HG03280 (cell line): Measurements from ENCODE around the gene PLEKHG2.
A peak's percentile ranks its signal among the peaks of the same experiment; 100 is the strongest.

ENCODE experiments used
- ATAC-seq: cut with Tn5 transposase; IDR thresholded peaks from one replicate; pipeline ENCODE4 v1.9.1; 2021; ENCODE audit warnings: mild to moderate bottlenecking, moderate library complexity; ENCODE audit not compliant: unreplicated experiment

The PLEKHG2 gene

DNA sequence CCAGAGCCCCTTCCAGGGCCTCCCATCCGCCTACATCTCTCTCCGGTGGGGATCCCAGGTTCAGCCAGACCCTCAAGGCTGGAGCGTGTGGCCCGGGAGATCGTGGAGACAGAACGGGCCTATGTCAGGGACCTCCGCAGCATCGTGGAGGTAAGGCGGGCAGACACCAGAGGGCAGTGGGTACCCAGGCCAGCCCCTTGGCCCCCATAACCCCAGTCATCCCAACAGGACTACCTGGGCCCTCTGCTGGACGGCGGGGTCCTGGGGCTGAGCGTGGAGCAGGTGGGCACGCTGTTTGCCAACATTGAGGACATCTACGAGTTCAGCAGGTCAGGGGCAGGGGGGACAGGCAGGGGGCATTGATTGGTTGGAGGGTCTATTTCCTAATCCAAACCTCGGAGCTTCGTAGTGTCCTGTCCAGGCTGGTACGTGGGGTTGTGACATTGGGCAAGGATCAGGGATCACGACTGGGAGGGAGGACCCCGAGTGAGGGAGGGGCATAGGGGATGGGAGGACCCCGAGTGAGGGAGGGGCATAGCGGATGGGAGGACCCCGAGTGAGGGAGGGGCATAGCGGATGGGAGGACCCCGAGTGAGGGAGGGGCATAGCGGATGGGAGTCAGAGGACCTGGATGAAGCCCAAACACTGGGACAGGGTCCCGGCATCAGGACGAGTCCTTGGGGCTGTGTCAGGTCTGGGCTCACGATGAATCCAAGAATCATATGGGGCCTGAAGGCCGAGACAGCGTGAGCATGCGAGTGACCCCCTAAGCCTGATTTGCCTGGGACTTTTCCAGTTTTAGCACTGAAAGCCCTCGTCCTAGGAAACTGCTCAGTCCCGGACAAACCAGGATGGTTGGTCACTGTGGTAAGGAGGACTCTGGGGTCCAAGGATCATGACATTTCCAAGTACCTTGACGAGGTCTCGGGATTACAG lies 2.9 kb downstream of the PLEKHG2 start:
- no peak for ATAC-seq

DNA sequence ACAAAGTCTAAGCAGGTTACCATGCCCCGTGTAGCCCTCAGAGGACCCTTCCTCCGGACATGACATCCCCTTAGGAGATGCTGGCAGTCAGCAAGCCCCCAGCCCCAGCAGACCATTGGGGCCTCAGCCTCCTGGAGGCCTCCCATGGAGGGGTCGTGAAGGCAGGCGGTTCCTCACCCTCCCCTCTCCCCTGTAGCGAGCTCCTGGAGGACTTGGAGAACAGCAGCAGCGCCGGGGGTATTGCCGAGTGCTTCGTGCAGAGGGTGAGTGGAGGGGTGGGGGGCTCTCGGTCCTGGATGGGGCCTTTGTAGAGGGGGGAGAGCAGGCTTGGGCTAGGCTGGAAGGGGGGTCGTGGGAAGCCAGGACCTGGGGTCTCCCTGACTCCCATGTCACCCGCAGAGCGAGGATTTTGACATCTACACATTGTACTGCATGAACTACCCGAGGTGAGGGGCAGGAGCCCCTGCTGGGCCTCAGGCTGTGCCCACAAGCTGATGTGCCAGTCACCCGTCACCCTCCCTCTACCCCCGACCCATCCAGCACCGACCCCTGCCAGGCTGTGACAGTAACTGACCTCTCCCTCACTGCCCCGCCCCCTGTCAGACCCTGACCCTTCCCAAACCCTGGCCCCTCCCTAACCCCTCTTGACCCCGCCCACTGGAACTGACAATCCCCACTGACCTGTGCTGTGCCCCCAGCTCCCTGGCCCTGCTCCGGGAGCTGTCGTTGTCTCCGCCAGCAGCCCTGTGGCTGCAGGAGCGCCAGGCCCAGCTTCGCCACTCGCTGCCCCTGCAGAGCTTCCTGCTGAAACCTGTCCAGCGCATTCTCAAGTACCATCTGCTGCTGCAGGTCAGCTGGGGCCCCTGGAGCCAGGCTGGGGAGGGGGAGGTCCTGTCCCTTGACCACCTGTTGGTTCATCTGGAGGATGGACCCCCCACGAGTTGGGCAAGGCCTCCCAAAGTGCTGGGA lies 4.0 kb downstream of the PLEKHG2 start:
- ATAC-seq = no peak

- no peak for ATAC-seq
Observed at GRCh38 chr19:39417463-39418181, 5.2 kb downstream of the PLEKHG2 start.

DNA sequence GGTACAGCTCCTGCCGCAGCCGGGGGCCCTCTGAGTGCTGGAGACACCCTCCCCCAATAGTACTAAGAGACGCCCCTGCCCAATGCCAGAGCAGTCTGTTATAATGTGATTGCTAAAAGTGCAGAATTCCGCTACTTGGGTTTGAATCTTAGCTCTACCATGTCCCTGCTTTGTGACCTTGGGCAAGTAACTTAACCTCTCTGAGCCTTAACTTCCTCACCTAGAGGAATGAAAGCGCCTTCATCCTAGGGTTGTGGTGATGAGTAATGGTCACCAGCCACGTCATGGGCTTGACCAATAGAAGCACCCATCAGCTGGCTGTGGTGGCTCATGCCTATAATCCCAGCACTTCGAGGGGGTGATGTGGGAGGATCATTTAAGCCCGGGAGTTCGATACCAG lies 6.5 kb downstream of the PLEKHG2 start:
- no peak for ATAC-seq

- no peak for ATAC-seq
Observed at GRCh38 chr19:39420769-39421168, 8.3 kb downstream of the PLEKHG2 start.

DNA sequence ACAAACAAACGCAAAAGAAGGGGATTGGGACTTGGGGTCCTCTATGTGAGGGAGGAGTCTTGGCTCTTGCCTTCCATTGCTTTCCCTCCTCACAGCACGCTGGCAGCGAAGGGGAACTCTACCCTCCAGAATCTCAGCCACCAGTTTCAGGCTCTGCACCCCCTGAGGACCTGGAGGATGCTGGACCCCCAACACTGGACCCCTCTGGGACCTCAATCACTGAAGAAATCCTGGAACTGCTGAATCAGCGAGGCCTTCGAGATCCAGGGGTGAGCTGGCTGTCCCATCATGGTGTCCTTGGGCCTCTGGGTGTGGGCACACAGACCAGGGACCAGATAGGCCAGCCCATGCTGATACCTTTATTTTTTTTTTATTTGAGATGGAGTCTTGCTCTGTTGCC lies 9.6 kb downstream of the PLEKHG2 start:
- no peak for ATAC-seq

GRCh38 chr19:39423258-39424086 lies 11.0 kb downstream of the PLEKHG2 start:
- ATAC-seq = no peak

- no peak for ATAC-seq
Observed at GRCh38 chr19:39424934-39425333, 12.5 kb downstream of the PLEKHG2 start.

DNA sequence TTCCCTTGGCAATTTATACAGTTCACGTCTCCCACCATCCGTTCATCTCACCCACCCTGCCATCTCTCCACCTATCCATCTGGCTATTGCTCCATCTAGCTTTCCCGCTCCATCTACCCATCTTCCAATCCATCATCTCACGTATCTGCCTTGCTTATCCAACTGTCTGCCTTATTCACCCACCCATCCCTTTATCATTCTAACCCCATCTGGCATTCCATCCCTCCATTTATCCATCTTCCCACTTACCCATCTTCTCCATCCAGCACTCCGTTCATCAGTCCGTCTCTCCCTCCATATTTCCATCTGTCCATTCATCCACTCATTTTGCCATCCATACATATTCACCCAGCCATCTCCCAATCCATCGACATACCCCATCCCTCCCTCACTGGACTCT lies 13.3 kb downstream of the PLEKHG2 start:
- ATAC-seq = no peak

GRCh38 chr19:39426170-39426569 lies 13.7 kb downstream of the PLEKHG2 start:
- ATAC-seq = no peak

DNA sequence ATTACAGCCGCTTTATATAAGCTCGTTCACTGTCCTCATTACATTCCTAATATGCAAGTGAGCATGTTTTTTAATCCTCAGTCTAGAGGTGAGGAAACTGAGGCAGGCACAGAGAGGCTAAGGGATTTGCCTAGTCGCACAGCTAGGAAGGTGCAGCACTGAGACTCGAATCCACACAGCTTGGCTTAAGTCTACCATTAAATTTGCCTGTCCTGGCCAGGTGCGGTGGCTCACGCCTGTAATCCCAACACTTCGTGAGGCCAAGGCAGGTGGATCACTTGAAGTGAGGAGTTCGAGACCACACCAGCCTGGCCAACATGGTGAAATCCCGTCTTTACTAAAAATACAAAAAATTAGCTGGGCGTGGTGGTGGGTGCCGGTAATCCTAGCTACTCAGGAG lies 15.2 kb downstream of the PLEKHG2 start:
- ATAC-seq = no peak

GRCh38 chr19:39428283-39429112 lies 16.0 kb downstream of the PLEKHG2 start:
- no peak for ATAC-seq

DNA sequence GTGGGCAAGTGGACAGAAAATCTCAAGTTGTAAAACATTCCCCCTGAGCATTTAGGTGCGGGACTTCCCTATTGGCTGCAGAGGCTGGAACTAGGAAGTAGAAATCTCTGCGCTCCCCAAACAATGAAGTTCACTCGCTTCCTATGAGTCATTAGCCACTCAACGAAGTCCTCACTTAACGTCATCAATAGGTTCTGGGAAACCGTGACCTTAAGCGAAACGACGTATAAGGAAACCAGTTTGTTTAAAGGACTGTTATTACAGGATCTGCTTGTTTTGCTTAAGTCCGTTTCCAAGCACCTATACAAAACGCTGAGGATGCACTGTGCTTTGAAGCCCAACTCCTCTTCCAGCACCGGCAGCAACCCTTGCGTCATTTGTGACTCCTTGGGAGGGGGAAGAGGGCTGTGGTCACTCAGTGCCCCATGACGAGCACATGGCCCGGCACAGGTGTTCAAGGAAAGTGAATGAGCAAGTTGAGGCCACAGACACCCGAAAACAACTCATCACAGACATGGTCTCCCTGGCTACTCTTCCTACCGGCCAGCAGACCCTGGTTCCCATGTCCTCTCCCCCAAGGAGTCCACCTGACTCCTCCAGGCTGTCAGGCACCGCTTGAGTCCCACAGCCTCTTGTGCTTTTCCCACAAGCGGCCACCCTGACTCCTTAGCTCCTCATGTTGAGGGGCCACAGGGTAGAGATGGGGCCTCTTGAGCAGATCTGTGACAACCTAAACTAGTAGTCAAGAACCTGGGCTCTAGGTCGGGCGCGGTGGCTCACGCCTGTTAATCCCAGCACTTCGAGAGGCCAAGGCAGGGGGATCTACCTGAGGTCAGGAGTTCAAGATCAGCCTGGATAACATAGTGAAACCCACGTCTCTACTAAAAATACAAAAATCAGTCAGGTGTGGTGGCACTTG lies 18.5 kb downstream of the PLEKHG2 start:
- ATAC-seq = peak; percentile 47

DNA sequence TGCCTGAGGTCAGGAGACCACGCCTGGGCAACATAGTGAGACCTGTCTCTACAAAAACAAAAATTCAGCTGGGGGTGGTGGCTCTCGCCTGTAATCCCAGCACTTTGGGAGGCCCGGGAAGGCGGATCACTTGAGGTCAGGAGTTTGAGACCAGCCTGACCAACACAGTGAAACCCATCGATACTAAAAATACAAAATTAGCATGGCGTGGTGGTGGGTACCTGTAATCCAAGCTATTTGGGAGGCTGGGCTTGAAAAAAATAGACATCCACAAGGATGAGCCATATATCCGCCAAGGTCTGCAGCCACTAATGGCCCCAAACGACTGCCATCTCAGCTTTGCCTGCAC lies 20.2 kb downstream of the PLEKHG2 start:
- ATAC-seq = no peak

DNA sequence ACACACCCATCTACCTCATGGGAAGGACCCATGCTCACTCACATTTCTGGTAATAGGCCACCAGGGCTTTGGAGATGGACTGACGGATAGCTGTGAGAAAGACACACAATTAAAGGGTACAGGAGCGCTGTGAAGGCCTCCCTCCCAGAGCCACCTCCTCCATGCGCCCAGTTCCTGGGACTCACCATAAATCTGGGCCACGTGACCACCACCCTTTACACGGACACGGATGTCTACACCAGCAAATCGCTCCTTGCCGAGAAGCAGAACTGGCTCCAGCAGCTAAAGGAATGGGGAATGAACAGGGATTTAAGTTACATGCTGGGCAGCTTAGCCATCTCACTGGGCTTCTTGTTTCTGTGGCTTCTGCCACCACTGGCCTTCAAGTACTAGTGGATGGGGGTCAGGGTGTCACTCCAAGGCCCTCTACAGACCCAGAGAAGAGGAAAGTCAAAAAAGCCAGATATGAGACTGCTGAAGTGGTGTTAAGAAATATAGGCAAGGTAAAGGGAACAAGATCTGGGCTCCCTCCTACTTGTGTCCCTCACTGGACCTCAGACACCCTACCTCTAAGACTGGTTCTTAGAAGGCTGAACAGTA lies 21.1 kb downstream of the PLEKHG2 start:
- no peak for ATAC-seq

GRCh38 chr19:39434123-39435076 lies 21.9 kb downstream of the PLEKHG2 start:
- no peak for ATAC-seq
